Fibroblast of peridontal ligament (primary cell): Measurements from ENCODE around the gene ARFGAP3.

Experiments used
- DNase-seq: peaks from one replicate; pipeline ENCODE4 v3.0.0-alpha.2; 2010; ENCODE audit errors: extremely low read depth

ARFGAP3 gene

GRCh38 chr22:42862045-42862734, 5.1 kb upstream of the ARFGAP3 start:
- DNase-seq = no peak

DNA sequence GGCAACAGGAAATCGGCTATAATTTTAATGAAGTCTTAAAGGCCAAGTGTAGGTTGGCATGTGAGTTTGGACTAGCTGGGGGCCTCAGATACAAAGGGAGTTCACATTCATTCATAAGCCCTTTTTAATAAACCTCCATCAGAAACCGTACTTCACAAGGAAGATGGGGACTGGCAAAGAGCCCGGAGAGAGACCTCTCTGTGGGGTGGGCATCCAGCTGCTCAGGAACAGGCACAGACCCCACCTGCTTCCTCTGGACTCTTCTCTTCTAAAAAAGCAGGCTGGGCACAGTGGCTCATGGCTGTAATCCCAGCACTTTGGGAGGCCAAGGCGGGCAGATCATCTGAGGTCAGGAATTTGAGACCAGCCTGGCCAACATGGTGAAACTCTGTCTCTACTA, 3.9 kb upstream of the ARFGAP3 start:
- no peak for DNase-seq

DNA sequence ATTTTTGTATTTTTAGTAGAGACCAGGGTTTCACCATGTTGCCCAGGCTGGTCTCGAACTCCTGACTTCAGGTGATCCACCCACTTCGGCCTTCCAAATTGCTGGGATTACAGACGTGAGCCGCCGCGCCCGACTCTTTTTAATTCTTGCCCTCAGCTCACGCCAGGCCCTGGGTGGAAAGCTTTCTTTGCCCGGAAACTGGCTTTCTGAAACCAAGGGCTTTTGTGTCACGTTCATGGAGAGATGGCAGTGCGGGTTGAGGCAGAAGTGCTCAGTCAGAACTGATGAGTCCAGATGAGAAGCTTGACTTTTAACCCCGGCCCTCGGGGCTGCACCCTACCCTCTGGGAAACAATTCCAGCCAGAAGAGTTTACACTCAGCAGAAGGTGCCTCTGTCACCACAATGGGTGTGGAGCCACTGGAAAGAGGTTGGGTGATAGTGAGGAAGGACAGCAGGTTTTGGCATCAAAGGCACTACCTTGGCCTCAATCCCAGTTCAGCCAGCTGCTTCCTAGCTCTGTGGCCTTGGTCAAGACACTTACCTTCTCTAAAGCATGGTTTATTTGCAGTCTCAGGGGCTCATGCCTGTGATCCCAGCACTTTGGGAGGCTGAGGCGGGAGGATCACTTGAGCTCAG, 890 bp upstream of the ARFGAP3 start:
- DNase-seq = no peak

DNA sequence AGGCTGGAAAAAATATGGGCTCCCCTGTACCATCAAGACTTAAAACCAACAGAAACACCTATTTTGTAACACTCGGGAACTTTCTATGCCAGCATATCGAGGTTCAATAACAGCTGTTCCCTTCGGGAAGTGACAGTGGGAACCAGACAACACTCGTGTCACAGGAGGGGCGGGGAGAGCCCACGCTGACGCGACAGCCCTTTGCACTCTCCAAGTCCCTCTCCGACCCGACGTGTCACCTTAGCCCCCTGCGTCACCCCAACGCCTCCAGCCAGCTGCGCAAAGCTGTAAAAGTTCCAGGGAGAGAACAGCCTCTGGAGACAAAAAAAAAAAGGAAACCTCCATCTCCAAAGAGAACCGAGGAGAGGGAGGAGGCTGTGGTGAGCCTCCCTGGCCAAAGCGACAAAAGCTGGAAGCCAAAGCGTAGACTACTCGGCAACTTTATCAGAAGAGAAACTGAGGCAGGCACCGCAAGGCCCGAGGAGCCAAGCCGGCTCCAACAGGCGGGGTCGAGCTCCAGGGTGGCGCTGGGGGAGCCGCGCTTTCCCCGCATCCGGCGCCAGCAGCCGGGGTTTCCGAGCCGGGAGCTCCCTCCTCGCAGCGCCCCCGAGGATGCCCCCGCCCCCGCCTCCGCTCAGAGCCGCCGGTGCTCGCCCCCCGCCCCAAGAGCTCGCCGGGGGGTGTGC, 751 bp downstream of the ARFGAP3 start:
- DNase-seq = peak; percentile 27

DNA sequence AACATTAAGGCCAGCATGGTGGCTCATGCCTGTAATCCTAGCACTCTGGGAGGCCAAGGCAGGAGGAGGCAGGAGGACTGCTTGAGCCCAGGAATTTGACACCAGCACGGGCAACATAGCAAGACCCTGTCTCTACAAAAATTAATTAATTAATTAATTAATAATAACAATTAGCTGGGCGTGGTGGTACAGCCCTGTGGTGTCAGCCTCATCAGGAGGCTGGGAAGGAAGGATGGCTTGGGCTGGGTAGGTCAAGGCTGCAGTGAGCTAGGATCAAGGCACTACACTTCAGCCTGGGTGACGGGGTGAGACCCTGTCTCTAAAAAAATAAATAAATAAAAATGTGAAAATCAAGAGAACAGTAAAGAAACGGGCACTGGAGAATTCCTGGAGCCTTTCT, 1.4 kb downstream of the ARFGAP3 start:
- no peak for DNase-seq

GRCh38 chr22:42855211-42855610, 1.9 kb downstream of the ARFGAP3 start:
- no peak for DNase-seq

DNA sequence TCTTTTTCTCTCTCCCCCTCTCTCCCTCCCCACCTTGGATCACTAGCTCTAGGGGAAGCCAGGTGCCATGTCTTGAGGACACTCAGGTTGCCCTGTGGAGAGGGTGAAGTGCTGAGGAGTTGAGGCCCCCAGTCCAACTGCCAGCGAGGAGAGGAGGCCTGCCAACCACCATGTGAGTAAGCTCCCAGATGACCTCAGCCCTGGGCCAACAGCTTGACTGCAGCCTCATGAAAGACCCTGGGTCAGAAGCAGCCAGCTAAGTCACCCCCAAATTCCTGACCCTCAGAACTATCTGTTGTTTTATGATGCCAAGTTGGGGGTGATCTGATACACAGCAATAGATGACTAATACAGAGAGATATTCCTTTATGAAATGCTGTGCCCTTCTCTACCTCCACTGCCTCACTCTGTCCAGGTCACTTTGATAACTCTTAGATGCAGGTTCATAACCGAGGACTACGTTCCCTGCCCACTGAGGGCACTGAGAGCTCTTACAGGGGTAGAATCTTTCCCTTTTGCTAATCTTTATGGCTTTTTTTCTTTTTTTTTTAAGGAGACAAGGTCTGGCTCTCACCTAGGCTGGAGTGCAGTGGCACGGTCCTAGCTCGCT, 8.0 kb downstream of the ARFGAP3 start:
- peak; percentile 11 for DNase-seq

DNA sequence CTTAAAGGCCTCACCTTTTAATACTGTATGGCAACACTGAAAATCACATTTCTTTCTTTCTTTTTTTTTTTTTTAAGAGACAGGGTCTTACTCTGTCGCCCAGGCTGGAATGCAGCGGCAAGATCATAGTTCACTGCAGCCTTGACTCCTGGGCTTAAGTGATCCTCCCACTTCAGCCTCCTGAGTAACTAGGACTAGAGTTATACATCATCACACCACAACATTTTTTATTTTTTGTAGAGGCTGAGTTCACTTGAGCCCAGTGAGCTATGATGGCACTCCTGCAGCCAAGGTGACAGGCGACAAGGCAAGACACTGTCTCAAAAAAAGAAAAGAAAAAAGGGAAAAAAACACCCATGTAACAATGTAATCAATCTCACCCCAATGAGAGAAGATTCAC, 10.0 kb downstream of the ARFGAP3 start:
- DNase-seq = no peak

DNA sequence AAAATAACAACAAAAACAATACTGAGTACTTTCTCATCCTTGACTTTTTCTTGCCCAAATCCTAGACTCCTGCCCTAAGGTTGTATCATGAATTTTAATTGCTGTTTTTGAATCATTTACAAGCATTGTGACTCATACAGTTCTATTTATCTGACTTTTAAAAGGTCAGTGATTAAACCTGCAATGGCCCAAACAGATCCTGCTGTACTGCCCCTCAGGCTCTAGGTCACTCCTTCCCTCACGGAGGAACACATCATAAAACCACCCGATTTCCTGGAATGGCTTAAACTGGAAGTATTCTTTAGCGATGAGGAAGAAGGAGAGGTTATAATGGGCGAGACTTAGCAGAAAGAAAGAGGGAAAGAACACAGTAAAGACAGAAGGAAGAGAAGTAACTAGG, 12.3 kb downstream of the ARFGAP3 start:
- no peak for DNase-seq

DNA sequence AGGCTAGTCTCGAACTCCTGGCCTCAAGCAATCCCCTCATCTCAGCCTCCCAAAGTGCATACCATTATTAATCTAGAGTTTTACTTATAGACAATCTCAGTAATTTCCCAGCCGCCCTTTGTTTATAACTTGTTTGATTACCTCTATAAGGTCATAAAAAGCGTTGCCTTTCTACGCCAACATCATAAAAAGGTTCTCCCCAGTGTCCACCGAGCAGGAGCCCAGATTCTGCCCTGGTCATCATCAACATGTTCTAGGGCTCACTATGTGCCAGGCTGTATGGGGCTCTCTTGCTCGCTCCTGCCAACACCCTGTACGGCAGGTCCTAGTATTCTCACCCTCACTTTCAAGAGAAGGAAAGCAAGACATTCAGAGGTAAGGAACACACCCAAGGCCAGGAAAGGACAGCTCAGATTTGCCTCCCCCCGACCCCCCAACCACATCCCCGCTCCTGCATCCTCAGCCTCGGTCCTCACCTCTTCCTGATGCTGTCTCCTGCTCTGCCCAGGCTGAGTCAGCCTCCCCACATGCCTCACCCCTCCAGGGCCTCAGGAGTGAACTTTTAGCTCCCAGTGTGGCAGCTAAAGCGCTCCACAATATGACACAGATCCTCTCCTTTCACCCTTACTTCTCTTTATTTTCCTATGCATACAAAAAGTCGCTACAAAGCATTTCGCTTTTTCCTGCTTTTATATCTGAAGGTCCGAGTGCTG, 14.3 kb downstream of the ARFGAP3 start:
- no peak for DNase-seq

DNA sequence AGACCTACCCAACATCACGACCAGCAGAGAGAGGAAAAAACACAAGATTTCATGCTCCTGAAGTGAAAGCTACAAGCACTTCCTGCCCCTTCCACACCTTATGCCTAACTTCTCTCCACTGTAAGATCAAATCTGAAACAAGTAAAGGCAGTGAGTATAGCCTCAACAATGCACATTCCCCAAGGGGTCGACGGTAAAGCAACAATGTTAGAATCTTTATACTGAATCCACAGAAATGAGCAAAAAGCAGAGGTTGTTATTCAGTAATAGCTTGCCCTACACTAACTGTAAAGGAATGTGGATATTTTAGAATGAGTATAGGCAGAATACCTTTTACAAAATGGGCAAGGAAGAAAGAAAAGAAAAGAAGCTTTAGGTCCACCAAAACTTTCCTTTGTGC, 15.6 kb downstream of the ARFGAP3 start:
- peak; percentile 57 for DNase-seq

DNA sequence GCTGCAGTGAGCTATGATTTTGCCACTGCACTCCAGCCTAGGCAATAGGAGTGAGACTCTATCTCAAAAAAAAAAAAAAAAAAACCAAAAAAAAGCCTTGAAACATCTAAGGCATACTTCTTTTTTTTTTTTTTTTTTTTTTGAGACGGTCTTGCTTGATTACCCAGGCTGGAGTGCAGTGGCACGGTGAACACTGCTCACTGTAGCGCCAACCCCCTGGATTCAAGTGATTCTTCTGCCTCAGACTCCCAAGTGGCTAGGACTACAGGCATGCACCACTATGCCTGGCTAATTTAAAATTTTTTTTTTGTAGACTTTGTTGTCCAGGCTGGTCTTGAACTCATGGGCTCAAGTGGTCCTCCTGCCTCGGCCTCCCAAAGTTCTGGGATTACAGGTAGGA, 19.5 kb downstream of the ARFGAP3 start:
- no peak for DNase-seq

- no peak for DNase-seq
These were observed 21.0 kb downstream of the ARFGAP3 start for GRCh38 chr22:42836026-42836425.

DNA sequence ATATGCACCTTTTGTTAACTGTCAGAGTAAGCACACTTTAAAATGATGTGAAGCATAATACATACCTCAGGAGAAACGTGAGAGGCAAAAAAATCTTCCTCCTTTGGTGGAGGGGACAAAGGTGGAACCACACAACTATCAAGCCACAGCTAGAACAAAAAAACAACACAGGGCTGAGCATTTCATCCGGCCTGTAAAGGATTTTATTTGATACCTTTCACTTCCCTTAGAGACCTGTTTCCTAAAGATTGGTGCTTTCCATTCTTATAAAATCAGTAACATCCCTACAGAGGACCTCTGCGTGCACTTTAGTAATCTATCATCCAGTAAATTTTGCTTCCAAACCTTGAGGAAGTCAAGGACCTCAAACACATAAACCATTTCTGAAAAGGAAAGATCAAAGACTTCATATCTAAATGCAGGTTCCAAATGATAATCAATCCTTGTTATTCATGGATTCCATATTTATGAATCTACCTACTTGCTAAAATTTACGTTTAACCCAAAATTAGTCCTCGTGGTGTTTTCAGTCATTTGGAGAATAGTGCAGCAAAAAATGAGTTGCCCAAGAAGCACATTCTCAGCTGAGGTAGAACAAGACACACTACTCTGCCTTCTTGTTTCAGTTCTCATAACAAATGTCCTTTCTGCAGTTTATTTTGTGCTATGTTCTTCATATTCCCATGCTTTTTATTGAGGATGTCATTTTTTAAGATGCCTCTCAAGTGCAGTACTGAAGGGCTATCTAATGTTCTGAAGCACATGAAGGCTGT, 22.7 kb downstream of the ARFGAP3 start:
- no peak for DNase-seq

DNA sequence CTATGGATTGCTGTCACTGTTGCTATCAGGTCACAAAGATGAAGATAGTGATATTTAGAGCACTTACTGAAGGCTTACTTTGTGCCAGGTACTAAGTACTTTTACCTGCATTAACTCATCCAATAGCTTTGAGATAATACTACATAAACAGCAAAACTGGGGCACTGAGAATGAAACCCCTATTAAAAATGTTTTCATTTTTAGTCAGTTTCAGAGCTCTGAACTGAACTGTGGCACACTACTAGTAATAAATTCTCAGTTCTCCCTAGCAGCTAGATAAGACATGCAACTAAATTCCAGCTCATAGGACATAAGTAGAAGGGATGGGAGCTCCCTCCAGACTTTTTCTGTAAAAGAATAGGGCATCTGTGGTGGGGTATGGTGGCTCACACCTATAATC, 24.0 kb downstream of the ARFGAP3 start:
- no peak for DNase-seq

- DNase-seq = no peak
These were observed 25.4 kb downstream of the ARFGAP3 start for GRCh38 chr22:42831712-42832111.

- DNase-seq = no peak
These were observed 26.9 kb downstream of the ARFGAP3 start for GRCh38 chr22:42830161-42830560.

GRCh38 chr22:42829302-42829701, 27.8 kb downstream of the ARFGAP3 start:
- DNase-seq = no peak

DNA sequence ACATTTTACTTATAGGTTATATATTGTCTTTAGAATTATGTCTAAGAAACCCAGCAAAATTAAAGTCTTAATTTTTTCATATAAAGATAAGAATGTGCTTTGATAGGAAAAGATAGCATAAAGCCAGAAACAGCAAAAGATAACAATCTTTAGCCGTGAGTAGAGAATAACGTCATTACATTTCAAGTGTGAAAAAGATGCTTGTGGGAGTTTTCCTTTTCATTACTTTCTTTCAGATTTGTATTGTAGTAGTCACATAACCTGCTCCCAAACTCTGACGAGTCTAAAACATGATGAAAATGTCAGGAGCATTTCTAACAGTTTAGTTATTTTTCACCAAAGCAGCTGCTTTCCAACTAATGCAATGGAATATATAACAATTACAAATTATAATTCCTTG, 31.3 kb downstream of the ARFGAP3 start:
- no peak for DNase-seq

DNA sequence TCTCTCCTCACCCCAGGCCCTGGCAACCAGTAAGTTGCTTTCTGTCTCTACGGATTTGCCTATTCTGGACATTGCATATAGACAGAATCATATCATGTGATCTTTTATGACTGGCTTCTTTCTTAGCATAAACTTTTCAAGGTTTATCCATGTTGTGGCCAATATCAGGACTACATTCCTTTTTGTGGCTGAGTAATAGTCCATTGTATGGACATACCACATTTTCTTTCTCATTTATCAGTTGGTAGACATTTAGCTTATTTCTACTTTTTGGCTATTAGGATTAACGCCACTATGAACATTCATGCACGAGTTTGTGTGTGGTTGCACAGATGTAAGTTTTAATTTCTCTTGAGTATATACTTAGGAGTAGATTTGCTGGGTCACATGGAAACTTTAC, 35.7 kb downstream of the ARFGAP3 start:
- no peak for DNase-seq

GRCh38 chr22:42820045-42820763, 36.9 kb downstream of the ARFGAP3 start:
- peak; percentile 90 for DNase-seq
